ENCODE results near the gene TPRA1. TPM values are rescaled to one million over a fixed set of nuclear protein-coding genes. Genes with fewer than 3 reads are reported as not detected.

Gene TPRA1
- total RNA-seq, 1 donor from 2014 or later = 54.0 TPM

GRCh38 chr3:127535901-127536829 lies 54.4 kb downstream of the TPRA1 start:
- Histone ChIP-seq H3K36me3 (no peaks in the 10 kb centered on the region), H3K27ac (no peak overlapping the region), H3K27me3 (no peaks in the 10 kb centered on the region), H3K4me3 (no peak overlapping the region), H3K4me1 (no peaks in the 10 kb centered on the region), H3K9me3 (no peaks in the 10 kb centered on the region)
- DNase-seq (ENCODE audit: extremely low spot score in 2 of 2) = no peak
- intact Hi-C loops (cut with DNase I) = no loop called here
- TF ChIP-seq POLR2A (IDR thresholded peaks at IDR 0.05) (no peak), POLR2AphosphoS5 (IDR thresholded peaks at IDR 0.05; ENCODE audit: insufficient read depth in 1 of 2, low read depth in 1 of 2) (no peak)
- TF ChIP-seq, protein P1, sequence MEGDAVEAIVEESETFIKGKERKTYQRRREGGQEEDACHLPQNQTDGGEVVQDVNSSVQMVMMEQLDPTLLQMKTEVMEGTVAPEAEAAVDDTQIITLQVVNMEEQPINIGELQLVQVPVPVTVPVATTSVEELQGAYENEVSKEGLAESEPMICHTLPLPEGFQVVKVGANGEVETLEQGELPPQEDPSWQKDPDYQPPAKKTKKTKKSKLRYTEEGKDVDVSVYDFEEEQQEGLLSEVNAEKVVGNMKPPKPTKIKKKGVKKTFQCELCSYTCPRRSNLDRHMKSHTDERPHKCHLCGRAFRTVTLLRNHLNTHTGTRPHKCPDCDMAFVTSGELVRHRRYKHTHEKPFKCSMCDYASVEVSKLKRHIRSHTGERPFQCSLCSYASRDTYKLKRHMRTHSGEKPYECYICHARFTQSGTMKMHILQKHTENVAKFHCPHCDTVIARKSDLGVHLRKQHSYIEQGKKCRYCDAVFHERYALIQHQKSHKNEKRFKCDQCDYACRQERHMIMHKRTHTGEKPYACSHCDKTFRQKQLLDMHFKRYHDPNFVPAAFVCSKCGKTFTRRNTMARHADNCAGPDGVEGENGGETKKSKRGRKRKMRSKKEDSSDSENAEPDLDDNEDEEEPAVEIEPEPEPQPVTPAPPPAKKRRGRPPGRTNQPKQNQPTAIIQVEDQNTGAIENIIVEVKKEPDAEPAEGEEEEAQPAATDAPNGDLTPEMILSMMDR (IDR thresholded peaks at IDR 0.05) = no peak

DNA sequence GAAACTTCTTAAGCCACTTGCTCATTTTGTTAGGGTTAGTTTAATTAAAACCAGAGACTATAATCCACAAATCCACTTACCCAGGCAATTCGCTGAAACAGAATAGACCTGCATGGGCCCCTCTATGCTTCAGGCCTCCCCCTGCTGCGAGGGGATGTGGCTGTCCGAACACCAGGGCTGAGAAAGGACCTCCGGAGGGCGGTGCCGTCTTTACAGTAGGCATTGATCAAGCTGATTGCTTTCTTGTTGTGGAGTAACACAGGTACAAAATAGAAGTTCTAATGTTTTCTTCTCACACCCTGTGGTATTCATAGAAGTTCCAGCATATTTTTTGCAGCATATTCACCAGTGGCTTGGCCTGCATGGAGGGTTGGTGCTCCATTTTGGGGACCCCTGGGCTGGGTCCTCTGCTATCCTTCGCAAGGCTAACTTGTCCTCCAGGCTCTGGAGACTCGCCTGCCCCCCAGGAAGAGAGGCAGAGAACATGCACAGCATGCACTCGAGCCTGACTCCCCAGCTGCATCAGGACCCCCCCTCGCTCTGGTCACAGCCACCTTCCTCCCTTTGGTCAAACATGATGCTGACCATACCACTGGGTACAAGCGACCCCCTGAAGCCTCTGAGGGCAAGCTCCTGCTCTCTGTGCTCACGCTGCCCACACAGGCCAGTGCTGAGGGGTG lies 55.3 kb downstream of the TPRA1 start:
- no peak for TF ChIP-seq POLR2AphosphoS5 (IDR thresholded peaks at IDR 0.05; ENCODE audit: insufficient read depth in 1 of 2, low read depth in 1 of 2)
- intact Hi-C loops (cut with DNase I) = no loop called here
- Histone ChIP-seq H3K27me3 (no peaks in the 10 kb centered on the region), H3K4me3 (no peak overlapping the region), H3K27ac (no peak overlapping the region), H3K36me3 (no peaks in the 10 kb centered on the region), H3K4me1 (no peaks in the 10 kb centered on the region), H3K9me3 (no peaks in the 10 kb centered on the region)
- no peak for DNase-seq (ENCODE audit: extremely low spot score in 2 of 2)

- intact Hi-C loops (cut with DNase I) = no loop called here
- no peaks in the 10 kb centered on the region for H3K9me3 ChIP-seq
- H3K36me3 ChIP-seq = no peaks in the 10 kb centered on the region
- H3K27me3 ChIP-seq = no peaks in the 10 kb centered on the region
- TF ChIP-seq, protein P1 (IDR thresholded peaks at IDR 0.05) = no peak
- TF ChIP-seq POLR2A (IDR thresholded peaks at IDR 0.05) = no peak
- TF ChIP-seq POLR2AphosphoS5 (IDR thresholded peaks at IDR 0.05; ENCODE audit: insufficient read depth in 1 of 2, low read depth in 1 of 2) = no peak
- no peak for DNase-seq (ENCODE audit: extremely low spot score in 2 of 2)
- H3K4me3 ChIP-seq = no peak overlapping the region
- no peak overlapping the region for H3K27ac ChIP-seq
- H3K4me1 ChIP-seq = no peaks in the 10 kb centered on the region
Observed at GRCh38 chr3:127534564-127534963, 56.0 kb downstream of the TPRA1 start.

- Histone ChIP-seq H3K9me3 (no peaks in the 10 kb centered on the region), H3K27me3 (no peaks in the 10 kb centered on the region), H3K4me1 (no peaks in the 10 kb centered on the region), H3K27ac (no peak overlapping the region), H3K4me3 (no peak overlapping the region), H3K36me3 (no peaks in the 10 kb centered on the region)
- no peak for DNase-seq (ENCODE audit: extremely low spot score in 2 of 2)
- intact Hi-C loops (cut with DNase I) = no loop called here
- TF ChIP-seq POLR2A (IDR thresholded peaks at IDR 0.05) = no peak
- TF ChIP-seq, protein P1 (IDR thresholded peaks at IDR 0.05) = no peak
- no peak for TF ChIP-seq POLR2AphosphoS5 (IDR thresholded peaks at IDR 0.05; ENCODE audit: insufficient read depth in 1 of 2, low read depth in 1 of 2)
Observed at GRCh38 chr3:127534161-127534451, 56.4 kb downstream of the TPRA1 start.

DNA sequence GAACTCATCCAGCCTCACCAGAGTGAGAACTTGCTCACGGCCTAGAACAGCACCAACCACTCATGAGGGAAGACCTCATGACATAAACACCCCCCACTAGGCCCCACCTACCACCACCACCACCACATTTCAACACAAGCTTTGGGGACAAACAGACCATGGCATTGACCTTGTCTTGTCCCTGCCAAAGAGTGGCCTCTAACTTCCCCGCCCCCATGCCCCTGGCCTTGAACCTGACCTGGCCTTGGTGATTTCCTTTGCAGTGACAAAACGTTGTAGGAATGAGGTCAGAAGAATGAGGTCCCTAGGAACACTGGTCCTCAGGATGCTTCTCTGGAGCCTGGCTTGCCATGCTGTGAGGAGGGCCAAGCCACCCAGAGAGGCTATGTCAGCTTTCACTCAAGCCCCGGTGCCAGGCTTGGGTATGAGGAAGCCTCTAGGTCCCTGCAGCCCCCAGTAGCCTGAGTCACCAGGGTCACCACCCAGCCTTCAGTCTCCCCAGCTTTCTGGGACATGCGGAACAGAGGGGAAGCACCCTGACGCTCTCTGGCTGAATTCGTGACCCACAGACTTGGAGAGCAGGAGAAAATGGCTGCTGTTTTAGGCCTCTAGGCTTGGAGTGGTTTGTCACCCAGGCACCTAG lies 57.9 kb downstream of the TPRA1 start:
- Histone ChIP-seq H3K27ac (no peak overlapping the region), H3K4me1 (no peaks in the 10 kb centered on the region), H3K27me3 (no peaks in the 10 kb centered on the region), H3K9me3 (no peaks in the 10 kb centered on the region), H3K4me3 (no peak overlapping the region), H3K36me3 (no peaks in the 10 kb centered on the region)
- intact Hi-C loops (cut with DNase I) = no loop called here
- TF ChIP-seq, protein P1 (IDR thresholded peaks at IDR 0.05) = no peak
- TF ChIP-seq POLR2A (IDR thresholded peaks at IDR 0.05) = no peak
- peak; percentile 80 to 82 for DNase-seq (ENCODE audit: extremely low spot score in 2 of 2)
